ENCODE data around the gene BFSP2.

Gene BFSP2

GRCh38 chr3:133414021-133414392 lies 14.2 kb downstream of the BFSP2 start:
- no peak overlapping the region for H3K4me3 ChIP-seq (ENCODE audit: low read depth, low read length)

GRCh38 chr3:133418361-133418760 lies 18.5 kb downstream of the BFSP2 start:
- no peak overlapping the region for H3K4me3 ChIP-seq (ENCODE audit: low read depth, low read length)

- no peak overlapping the region for H3K4me3 ChIP-seq (ENCODE audit: low read depth, low read length)
These were observed 19.5 kb downstream of the BFSP2 start for GRCh38 chr3:133419151-133419909.

GRCh38 chr3:133424937-133425869 lies 25.3 kb downstream of the BFSP2 start:
- H3K4me3 ChIP-seq (ENCODE audit: low read depth, low read length), result no peak overlapping the region

GRCh38 chr3:133425898-133426297 lies 26.0 kb downstream of the BFSP2 start:
- no peak overlapping the region for H3K4me3 ChIP-seq (ENCODE audit: low read depth, low read length)

GRCh38 chr3:133426721-133427120 lies 26.9 kb downstream of the BFSP2 start:
- no peak overlapping the region for H3K4me3 ChIP-seq (ENCODE audit: low read depth, low read length)

GRCh38 chr3:133428552-133428951 lies 28.7 kb downstream of the BFSP2 start:
- H3K4me3 ChIP-seq (ENCODE audit: low read depth, low read length), result no peak overlapping the region

- no peak overlapping the region for H3K4me3 ChIP-seq (ENCODE audit: low read depth, low read length)
These were observed 29.2 kb downstream of the BFSP2 start for GRCh38 chr3:133429063-133429462.

- H3K4me3 ChIP-seq (ENCODE audit: low read depth, low read length), result no peak overlapping the region
These were observed 39.7 kb downstream of the BFSP2 start for GRCh38 chr3:133439563-133439962.

GRCh38 chr3:133440652-133441051 lies 40.8 kb downstream of the BFSP2 start:
- no peak overlapping the region for H3K4me3 ChIP-seq (ENCODE audit: low read depth, low read length)

GRCh38 chr3:133441867-133442270 lies 42.0 kb downstream of the BFSP2 start:
- no peak overlapping the region for H3K4me3 ChIP-seq (ENCODE audit: low read depth, low read length)

- H3K4me3 ChIP-seq (ENCODE audit: low read depth, low read length), result no peak overlapping the region
These were observed 42.7 kb downstream of the BFSP2 start for GRCh38 chr3:133442518-133442917.

GRCh38 chr3:133443649-133444422 lies 44.0 kb downstream of the BFSP2 start:
- no peak overlapping the region for H3K4me3 ChIP-seq (ENCODE audit: low read depth, low read length)

GRCh38 chr3:133444423-133444774 lies 44.5 kb downstream of the BFSP2 start:
- H3K4me3 ChIP-seq (ENCODE audit: low read depth, low read length), result no peak overlapping the region

GRCh38 chr3:133445108-133445507 lies 45.3 kb downstream of the BFSP2 start:
- H3K4me3 ChIP-seq (ENCODE audit: low read depth, low read length), result no peak overlapping the region

GRCh38 chr3:133447750-133448477 lies 48.1 kb downstream of the BFSP2 start:
- H3K4me3 ChIP-seq (ENCODE audit: low read depth, low read length), result no peak overlapping the region

GRCh38 chr3:133448478-133449122 lies 48.7 kb downstream of the BFSP2 start:
- no peak overlapping the region for H3K4me3 ChIP-seq (ENCODE audit: low read depth, low read length)

GRCh38 chr3:133451309-133451708 lies 51.5 kb downstream of the BFSP2 start:
- no peak overlapping the region for H3K4me3 ChIP-seq (ENCODE audit: low read depth, low read length)

GRCh38 chr3:133452641-133453319 lies 52.9 kb downstream of the BFSP2 start:
- no peak overlapping the region for H3K4me3 ChIP-seq (ENCODE audit: low read depth, low read length)

GRCh38 chr3:133453383-133453782 lies 53.5 kb downstream of the BFSP2 start:
- H3K4me3 ChIP-seq (ENCODE audit: low read depth, low read length), result no peak overlapping the region
